Hematopoietic multipotent progenitor cell treated with erythropoietin and hydrocortisone succinate and interleukin-3 and kit ligand, for 6 days (in vitro differentiated cells): ENCODE results near the gene YKT6.

Source experiments
- DNase-seq: peaks from one replicate; pipeline ENCODE4 v3.0.0-alpha.2; 2015

Gene YKT6

GRCh38 chr7:44237696-44238095 is 36.9 kb downstream of the YKT6 start:
- DNase-seq: no peak

GRCh38 chr7:44238116-44238695 is 37.4 kb downstream of the YKT6 start:
- no peak for DNase-seq

GRCh38 chr7:44239361-44239760 is 38.6 kb downstream of the YKT6 start:
- DNase-seq: no peak

GRCh38 chr7:44240376-44240775 is 39.6 kb downstream of the YKT6 start:
- DNase-seq: no peak

- peak; percentile 93 for DNase-seq
Observed at GRCh38 chr7:44240983-44241510, 40.3 kb downstream of the YKT6 start.

- DNase-seq: no peak
Observed at GRCh38 chr7:44242091-44242490, 41.3 kb downstream of the YKT6 start.

- peak; percentile 61 for DNase-seq
Observed at GRCh38 chr7:44244282-44244681, 43.5 kb downstream of the YKT6 start.

GRCh38 chr7:44246396-44247113 is 45.8 kb downstream of the YKT6 start:
- DNase-seq: no peak

- DNase-seq: no peak
Observed at GRCh38 chr7:44247868-44248651, 47.3 kb downstream of the YKT6 start.

GRCh38 chr7:44249639-44250234 is 49.0 kb downstream of the YKT6 start:
- no peak for DNase-seq

GRCh38 chr7:44251269-44251668 is 50.5 kb downstream of the YKT6 start:
- no peak for DNase-seq

- no peak for DNase-seq
Observed at GRCh38 chr7:44251881-44252280, 51.1 kb downstream of the YKT6 start.

GRCh38 chr7:44256459-44256858 is 55.7 kb downstream of the YKT6 start:
- DNase-seq: no peak

GRCh38 chr7:44257213-44257612 is 56.4 kb downstream of the YKT6 start:
- DNase-seq: no peak

GRCh38 chr7:44257618-44258422 is 57.0 kb downstream of the YKT6 start:
- peak; percentile 45 for DNase-seq

- no peak for DNase-seq
Observed at GRCh38 chr7:44258423-44258760, 57.6 kb downstream of the YKT6 start.

GRCh38 chr7:44258865-44259546 is 58.2 kb downstream of the YKT6 start:
- DNase-seq: no peak

- no peak for DNase-seq
Observed at GRCh38 chr7:44259547-44260457, 59.0 kb downstream of the YKT6 start.

- DNase-seq: no peak
Observed at GRCh38 chr7:44261240-44261639, 60.5 kb downstream of the YKT6 start.

GRCh38 chr7:44262031-44262430 is 61.3 kb downstream of the YKT6 start:
- no peak for DNase-seq
